HCT116 (cell line): ENCODE measurements around the gene TRRAP. TPM values are rescaled to one million over a fixed set of nuclear protein-coding genes. Genes with fewer than 3 reads are reported as not detected.

Experiments
- ATAC-seq: fragments of 200-7000 bp; cut with Tn5 transposase; 2 replicates; pipeline ENCODE4 v1.9.1; 2020; ENCODE audit warnings: mild to moderate bottlenecking, moderate library complexity
- BruUV-seq: library from RNA; stranded (reverse); fragments of 400-500 nt; replicated peaks from 2 replicates; lab custom pipeline; 2021; lab: Mats Ljungman, UMichigan
- CTCF ChIA-PET: fragments of 300-600 bp; sonication (Branson Sonifier 250); formaldehyde crosslinking; loops from one replicate; lab custom pipeline; 2021; ENCODE audit warnings: antibody characterized with exemption; lab: Charles Lee
- POLR2A ChIA-PET: fragments of 300-600, 350-600 bp; sonication (Branson Sonifier 250); formaldehyde crosslinking; loops from one replicate; lab custom pipeline; 2021; ENCODE audit warnings: antibody characterized with exemption; lab: Charles Lee
- RAD21 ChIA-PET, 2 experiments: fragments of 300-600 bp; sonication (Branson Sonifier 250); formaldehyde crosslinking; loops; one replicate each; lab custom pipeline; 2023; ENCODE audit warnings: low total read pairs in 2 of 2; ENCODE audit not compliant: uncharacterized antibody in 2 of 2, unreplicated experiment in 2 of 2, low non-redundant PET in 1 of 2; lab: Charles Lee
- DNase-seq: peaks from one replicate; pipeline ENCODE4 v3.0.0-alpha.2; 2010; ENCODE audit warnings: low read depth, low spot score
- H2AFZ ChIP-seq: fragments of 200-600 bp; shearing (Covaris generic), sonication (generic); 2 replicates; pipeline ENCODE4 v1.6.1; 2017; ENCODE audit warnings: low read depth, mixed run types, mixed read lengths, antibody characterized with exemption, low read length; ENCODE audit not compliant: poor library complexity, severe bottlenecking
- H3K27ac ChIP-seq: 2 replicates; pipeline ENCODE4 v1.5.1; 2012; ENCODE audit warnings: low read depth, low read length
- H3K27me3 ChIP-seq: fragments of 200-600 bp; sonication (generic); 2 replicates; pipeline ENCODE4 v1.6.1; 2016; ENCODE audit warnings: mixed run types, low read length, mixed read lengths; ENCODE audit not compliant: insufficient read depth
- H3K36me3 ChIP-seq, 2 experiments: fragments of 200-500 bp in 1 of 2; fragments of 200-600 bp in 1 of 2; sonication (Bioruptor generic) in 1 of 2; sonication (generic) in 1 of 2; 2 replicates each; pipeline versions ENCODE4 v1.5.1 to v1.6.1; 2014 to 2016; ENCODE audit warnings: low read length in 2 of 2, inconsistent platforms in 1 of 2, mixed read lengths in 1 of 2, mixed run types in 1 of 2; ENCODE audit not compliant: insufficient read depth in 2 of 2, control insufficient read depth in 1 of 2
- H3K4me1 ChIP-seq, 2 experiments: fragments of 200-600 bp in 1 of 2; sonication (generic) in 1 of 2; 2 replicates each; pipeline versions ENCODE4 v1.5.1 to v1.6.1; 2012 to 2017; ENCODE audit warnings: low read length in 2 of 2, inconsistent platforms in 1 of 2, mild to moderate bottlenecking in 1 of 2, mixed read lengths in 1 of 2, mixed run types in 1 of 2, moderate library complexity in 1 of 2; ENCODE audit not compliant: insufficient read depth in 2 of 2, control insufficient read depth in 1 of 2
- H3K4me2 ChIP-seq: fragments of 200-600 bp; sonication (generic); 2 replicates; pipeline ENCODE4 v1.6.1; 2017; ENCODE audit warnings: mixed run types, low read length, mixed read lengths
- H3K4me3 ChIP-seq, 2 experiments: fragments of 200-600 bp in 1 of 2; sonication (generic) in 1 of 2; replicated peaks in 1 of 2; 2 replicates each; pipeline ENCODE4 v1.5.1; 2011 to 2016; ENCODE audit warnings: low read length in 2 of 2, control low read depth in 1 of 2, low read depth in 1 of 2, mild to moderate bottlenecking in 1 of 2, mixed read lengths in 1 of 2, mixed run types in 1 of 2
- H3K79me2 ChIP-seq: fragments of 200-600 bp; sonication (generic); 2 replicates; pipeline ENCODE4 v1.6.1; 2017; ENCODE audit warnings: mild to moderate bottlenecking, mixed run types, low read length, moderate library complexity, mixed read lengths; ENCODE audit not compliant: insufficient read depth
- H3K9ac ChIP-seq: fragments of 200-600 bp; sonication (generic); 2 replicates; pipeline ENCODE4 v1.6.1; 2016; ENCODE audit warnings: low read length, mixed read lengths
- H3K9me2 ChIP-seq: fragments of 200-600 bp; sonication (generic), shearing (Covaris generic); 2 replicates; pipeline ENCODE4 v1.6.1; 2017; ENCODE audit warnings: mixed run types, mild to moderate bottlenecking, moderate library complexity; ENCODE audit not compliant: insufficient read depth
- H3K9me3 ChIP-seq, 2 experiments: fragments of 200-500 bp in 1 of 2; fragments of 200-600 bp in 1 of 2; sonication (Bioruptor generic) in 1 of 2; sonication (generic) in 1 of 2; 2 replicates each; pipeline ENCODE4 v1.6.1; 2014 to 2017; ENCODE audit warnings: low read length in 2 of 2, mixed read lengths in 2 of 2, inconsistent platforms in 1 of 2, low read depth in 1 of 2, mild to moderate bottlenecking in 1 of 2, mixed run types in 1 of 2, moderate library complexity in 1 of 2; ENCODE audit not compliant: control insufficient read depth in 1 of 2, insufficient read depth in 1 of 2
- H4K20me1 ChIP-seq: fragments of 200-600 bp; sonication (generic), shearing (Covaris generic); 2 replicates; pipeline ENCODE4 v1.6.1; 2017; ENCODE audit warnings: mixed run types, mild to moderate bottlenecking, moderate library complexity; ENCODE audit not compliant: insufficient read depth
- EZH2 ChIP-seq: fragments of 200-600 bp; sonication (generic); IDR thresholded peaks from 2 replicates; pipeline ENCODE4 v1.6.1; 2017; ENCODE audit warnings: antibody characterized with exemption, mixed run types
- FOSL1 ChIP-seq: IDR thresholded peaks from 2 replicates; pipeline ENCODE4 v1.6.1; 2012; ENCODE audit warnings: low read depth
- POLR2A ChIP-seq: IDR thresholded peaks from 2 replicates; pipeline ENCODE4 v1.7.0; 2011; ENCODE audit warnings: borderline replicate concordance; ENCODE audit not compliant: insufficient read depth, insufficient read length; ENCODE audit errors: extremely low read depth
- RAD21 ChIP-seq: IDR thresholded peaks from 2 replicates; pipeline ENCODE4 v1.6.1; 2012; ENCODE audit warnings: low read depth, mild to moderate bottlenecking
- SIN3A ChIP-seq: IDR thresholded peaks from 2 replicates; pipeline ENCODE4 v1.6.1; 2012; ENCODE audit warnings: low read depth
- SRF ChIP-seq: IDR thresholded peaks from 2 replicates; pipeline ENCODE4 v1.6.1; 2012; ENCODE audit warnings: low read depth
- TCF7L2 ChIP-seq: IDR thresholded peaks from 2 replicates; pipeline ENCODE4 v1.7.0; 2011; ENCODE audit warnings: borderline replicate concordance, inconsistent platforms; ENCODE audit not compliant: insufficient read depth, insufficient read length; ENCODE audit errors: extremely low read depth
- ZFX ChIP-seq: fragments of 450-650 bp; IDR thresholded peaks from 2 replicates; pipeline ENCODE4 v1.6.1; 2017
- intact Hi-C: fragments of 100-400 bp; cut with micrococcal nuclease; formaldehyde crosslinking; loops from 2 replicates; pipeline ENCODE4 v1.10.0; 2022
- total RNA-seq: library from RNA; stranded (reverse); gene quantifications from one replicate; pipeline ENCODE4 v1.2.1, GENCODE V29; 2021; ENCODE audit not compliant: unreplicated experiment
- TF ChIP-seq, protein P1 (sequence below): IDR thresholded peaks from 2 replicates; pipeline ENCODE4 v1.6.1; 2012
- TF ChIP-seq, protein P2 (sequence below), 3 experiments: fragments of 200-600 bp in 1 of 3; sonication (generic) in 1 of 3; IDR thresholded peaks in 2 of 3; conservative IDR thresholded peaks in 1 of 3; 2 replicates each; pipeline ENCODE4 v1.5.1; 2012 to 2017; ENCODE audit warnings: low read depth in 2 of 3, low read length in 2 of 3, antibody characterized with exemption in 1 of 3, borderline replicate concordance in 1 of 3, control low read depth in 1 of 3, mild to moderate bottlenecking in 1 of 3, mixed read lengths in 1 of 3, mixed run types in 1 of 3, moderate library complexity in 1 of 3; ENCODE audit not compliant: insufficient read depth in 1 of 3

The TRRAP gene
- total RNA-seq, 1 experiment from 2014 or later: 44.5 TPM

DNA sequence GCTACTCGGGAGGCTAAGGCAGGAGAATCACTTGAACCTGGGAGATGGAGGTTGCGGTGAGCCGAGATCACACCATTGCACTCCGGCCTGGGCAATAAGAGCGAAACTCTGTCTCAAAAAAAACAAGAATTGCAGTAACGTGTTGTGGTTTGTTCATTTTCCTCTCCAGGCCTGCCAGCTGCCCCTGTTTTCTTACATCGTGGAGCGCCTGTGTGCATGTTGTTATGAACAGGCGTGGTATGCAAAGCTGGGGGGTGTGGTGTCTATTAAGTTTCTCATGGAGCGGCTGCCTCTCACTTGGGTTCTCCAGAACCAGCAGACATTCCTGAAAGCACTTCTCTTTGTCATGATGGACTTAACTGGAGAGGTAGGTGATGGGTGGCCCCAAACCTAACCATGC, 52.1 kb downstream of the TRRAP start (continued):
- TF ChIP-seq, protein P1, sequence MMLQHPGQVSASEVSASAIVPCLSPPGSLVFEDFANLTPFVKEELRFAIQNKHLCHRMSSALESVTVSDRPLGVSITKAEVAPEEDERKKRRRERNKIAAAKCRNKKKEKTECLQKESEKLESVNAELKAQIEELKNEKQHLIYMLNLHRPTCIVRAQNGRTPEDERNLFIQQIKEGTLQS: no peak
- TF ChIP-seq POLR2A (no peak), RAD21 (no peak), SIN3A (no peak)
- TF ChIP-seq, all 23 proteins: peak for 0

DNA sequence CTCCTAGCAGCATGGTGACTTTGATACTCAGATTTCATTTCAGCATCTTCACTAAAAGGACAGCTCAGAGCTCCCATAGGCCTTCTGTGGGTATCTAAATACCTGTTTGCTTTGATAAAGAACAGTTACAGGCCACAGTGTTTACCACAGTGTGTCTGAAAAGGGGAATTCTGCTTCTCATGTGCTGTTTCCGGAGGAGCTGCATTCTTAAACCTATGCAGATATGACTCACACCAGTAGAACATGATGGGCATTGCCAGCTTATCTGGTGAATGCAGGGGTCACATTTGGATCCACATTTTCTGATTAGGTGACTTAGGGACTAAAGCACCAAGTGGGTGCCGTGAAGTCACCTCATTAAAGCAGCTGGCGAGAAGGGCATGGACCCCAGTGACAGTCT, 52.6 kb downstream of the TRRAP start:
- Histone ChIP-seq H3K79me2 (no peaks in the 10 kb centered on the region), H3K9ac (no peak overlapping the region), H3K36me3 (peaks cover 46 to 71% of the 10 kb centered on the region in 2 experiments), H3K27me3 (no peaks in the 10 kb centered on the region), H2AFZ (no peak overlapping the region), H3K27ac (no peak overlapping the region), H4K20me1 (no peaks in the 10 kb centered on the region), H3K4me2 (no peak overlapping the region), H3K9me2 (no peaks in the 10 kb centered on the region), H3K4me1 (no peaks in the 10 kb centered on the region), H3K9me3 (no peaks in the 10 kb centered on the region), H3K4me3 (no peak overlapping the region)
- no peak for TF ChIP-seq FOSL1
- TF ChIP-seq, protein P1: no peak
- no peak for TF ChIP-seq EZH2
- TF ChIP-seq, protein P2, sequence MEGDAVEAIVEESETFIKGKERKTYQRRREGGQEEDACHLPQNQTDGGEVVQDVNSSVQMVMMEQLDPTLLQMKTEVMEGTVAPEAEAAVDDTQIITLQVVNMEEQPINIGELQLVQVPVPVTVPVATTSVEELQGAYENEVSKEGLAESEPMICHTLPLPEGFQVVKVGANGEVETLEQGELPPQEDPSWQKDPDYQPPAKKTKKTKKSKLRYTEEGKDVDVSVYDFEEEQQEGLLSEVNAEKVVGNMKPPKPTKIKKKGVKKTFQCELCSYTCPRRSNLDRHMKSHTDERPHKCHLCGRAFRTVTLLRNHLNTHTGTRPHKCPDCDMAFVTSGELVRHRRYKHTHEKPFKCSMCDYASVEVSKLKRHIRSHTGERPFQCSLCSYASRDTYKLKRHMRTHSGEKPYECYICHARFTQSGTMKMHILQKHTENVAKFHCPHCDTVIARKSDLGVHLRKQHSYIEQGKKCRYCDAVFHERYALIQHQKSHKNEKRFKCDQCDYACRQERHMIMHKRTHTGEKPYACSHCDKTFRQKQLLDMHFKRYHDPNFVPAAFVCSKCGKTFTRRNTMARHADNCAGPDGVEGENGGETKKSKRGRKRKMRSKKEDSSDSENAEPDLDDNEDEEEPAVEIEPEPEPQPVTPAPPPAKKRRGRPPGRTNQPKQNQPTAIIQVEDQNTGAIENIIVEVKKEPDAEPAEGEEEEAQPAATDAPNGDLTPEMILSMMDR (IDR thresholded peaks at IDR 0.05 in 2 of 3, conservative IDR thresholded peaks at IDR 0.05 in 1 of 3; ENCODE audit: borderline replicate concordance in 1 of 3, insufficient read depth in 1 of 3, low read depth in 2 of 3, low read length in 2 of 3): no peak
- no peak for TF ChIP-seq SRF
- no peak for TF ChIP-seq RAD21
- no peak for TF ChIP-seq TCF7L2
- TF ChIP-seq ZFX: no peak
- intact Hi-C loops: no loop called here
- no peak for DNase-seq
- CTCF ChIA-PET: no interaction called here
- RAD21 ChIA-PET: no interaction called here
- no TSS peak for BruUV-seq
- ATAC-seq: no peak
- POLR2A ChIA-PET: no interaction called here
